ENCODE data around the gene TBC1D10A. TPM values are rescaled to one million over a fixed set of nuclear protein-coding genes. Genes with fewer than 3 reads are reported as not detected.

Gene TBC1D10A
- total and polyA plus RNA-seq, 12 donors: 3.2 to 9.5 (median 5.7) TPM

GRCh38 chr22:30272781-30273601, 53.8 kb downstream of the TBC1D10A start:
- 82 to 85% methylated on average over 16 of the region's 16 CpGs for WGBS, 2 donors
- no peak for DNase-seq
- intact Hi-C loops (cut with DNase I): no loop called here
- Histone ChIP-seq H3K36me3 (no peaks in the 10 kb centered on the region), H3K4me1 (peaks cover 0 to 82% (median 9%) of the 10 kb centered on the region in 9 donors), H3K4me3 (no peak overlapping the region), H3K9me3 (no peaks in the 10 kb centered on the region), H3K27me3 (no peaks in the 10 kb centered on the region), H3K27ac (peak overlapping the region in 1 of 10 donors; percentile 65)
- ATAC-seq: no peak
- no peak for TF ChIP-seq CTCF (IDR thresholded peaks at IDR 0.05)

- WGBS, 2 donors: 68% methylated on average over 16 of the region's 16 CpGs
- Histone ChIP-seq H3K27ac (peak overlapping the region in 5 of 10 donors; percentile 26 to 86 (median 35)), H3K36me3 (no peaks in the 10 kb centered on the region), H3K9me3 (no peaks in the 10 kb centered on the region), H3K27me3 (peaks cover 0 to 8% (median 0%) of the 10 kb centered on the region in 7 donors), H3K4me1 (peaks cover 0 to 71% (median 0%) of the 10 kb centered on the region in 9 donors), H3K4me3 (no peak overlapping the region)
- intact Hi-C loops (cut with DNase I): no loop called here
- DNase-seq (peak; percentile 62 to 66), ATAC-seq (peak; percentile 24 to 80 (median 66))
- no peak for TF ChIP-seq CTCF (IDR thresholded peaks at IDR 0.05)
Measured at GRCh38 chr22:30270832-30271231, 55.9 kb downstream of the TBC1D10A start.

- WGBS, 2 donors: 88 to 94% methylated on average over 8 of the region's 8 CpGs
- Histone ChIP-seq H3K9me3 (no peaks in the 10 kb centered on the region), H3K36me3 (peaks cover 0 to 10% (median 0%) of the 10 kb centered on the region in 9 donors), H3K27me3 (peaks cover 0 to 12% (median 0%) of the 10 kb centered on the region in 7 donors), H3K27ac (peak overlapping the region in 2 of 10 donors; percentile 68 to 96), H3K4me1 (peaks cover 0 to 70% (median 0%) of the 10 kb centered on the region in 9 donors), H3K4me3 (no peak overlapping the region)
- DNase-seq: no peak
- intact Hi-C loops (cut with DNase I): loop anchor here in 3 of 10 donors (5.0 to 10.0 kb wide), 2 partner anchors 119 to 216 kb away; partner anchors contain the start of gene RNF215 (in 1 of the 3)
- no peak for ATAC-seq
- TF ChIP-seq CTCF (IDR thresholded peaks at IDR 0.05): no peak
Measured at GRCh38 chr22:30268331-30268730, 58.4 kb downstream of the TBC1D10A start.

- no peak for TF ChIP-seq CTCF (IDR thresholded peaks at IDR 0.05)
- peak overlapping the region in 6 of 10 donors; percentile 68 to 96 (median 72) for H3K27ac ChIP-seq
- WGBS, 2 donors: 78 to 85% methylated on average over 14 of the region's 14 CpGs
- peaks cover 0 to 10% (median 0%) of the 10 kb centered on the region in 9 donors for H3K36me3 ChIP-seq
- intact Hi-C loops (cut with DNase I): loop anchor here in 3 of 10 donors (5.0 to 10.0 kb wide), 2 partner anchors 120 to 217 kb away; partner anchors contain the start of gene RNF215 (in 1 of the 3)
- peaks cover 0 to 12% (median 0%) of the 10 kb centered on the region in 7 donors for H3K27me3 ChIP-seq
- no peak for DNase-seq
- peak overlapping the region in 3 of 10 donors; percentile 34 to 64 (median 36) for H3K4me3 ChIP-seq
- ATAC-seq: no peak
- no peaks in the 10 kb centered on the region for H3K9me3 ChIP-seq
- H3K4me1 ChIP-seq: peaks cover 0 to 70% (median 4%) of the 10 kb centered on the region in 9 donors
Measured at GRCh38 chr22:30267382-30268302, 59.1 kb downstream of the TBC1D10A start.
